WTC11 (cell line): ENCODE data around the gene ABCB8.

Experiments
- ETV6 ChIP-seq: sonication (generic); formaldehyde crosslinking; IDR thresholded peaks from 2 replicates; pipeline ENCODE4 v1.8.1; 2022; ENCODE audit warnings: mild to moderate bottlenecking, missing genetic modification reagents
- SP1 ChIP-seq: sonication (generic); formaldehyde crosslinking; conservative IDR thresholded peaks from 2 replicates; pipeline ENCODE4 v1.8.1; 2022; ENCODE audit warnings: missing genetic modification reagents
- ZNF121 ChIP-seq: sonication (generic); formaldehyde crosslinking; IDR thresholded peaks from 2 replicates; pipeline ENCODE4 v1.8.0; 2023; ENCODE audit warnings: missing genetic modification reagents
- ZNF671 ChIP-seq: fragments of 250-450 bp; sonication (Bioruptor Pico); IDR thresholded peaks from 2 replicates; pipeline ENCODE4 v1.8.0; 2021; ENCODE audit warnings: mild to moderate bottlenecking
- TF ChIP-seq, protein P1 (sequence below): fragments of 200-600 bp; IDR thresholded peaks from 2 replicates; pipeline ENCODE4 v1.8.0; 2022; ENCODE audit warnings: antibody characterized with exemption
- TF ChIP-seq, protein P2 (sequence below): sonication (generic); formaldehyde crosslinking; IDR thresholded peaks from 2 replicates; pipeline ENCODE4 v1.8.0; 2022; ENCODE audit warnings: mild to moderate bottlenecking, missing genetic modification reagents
- TF ChIP-seq, protein P3 (sequence below): fragments of 250-450 bp; sonication (Bioruptor Pico); IDR thresholded peaks from 2 replicates; pipeline ENCODE4 v2.1.2; 2022; ENCODE audit warnings: mild to moderate bottlenecking, moderate library complexity

DNA sequence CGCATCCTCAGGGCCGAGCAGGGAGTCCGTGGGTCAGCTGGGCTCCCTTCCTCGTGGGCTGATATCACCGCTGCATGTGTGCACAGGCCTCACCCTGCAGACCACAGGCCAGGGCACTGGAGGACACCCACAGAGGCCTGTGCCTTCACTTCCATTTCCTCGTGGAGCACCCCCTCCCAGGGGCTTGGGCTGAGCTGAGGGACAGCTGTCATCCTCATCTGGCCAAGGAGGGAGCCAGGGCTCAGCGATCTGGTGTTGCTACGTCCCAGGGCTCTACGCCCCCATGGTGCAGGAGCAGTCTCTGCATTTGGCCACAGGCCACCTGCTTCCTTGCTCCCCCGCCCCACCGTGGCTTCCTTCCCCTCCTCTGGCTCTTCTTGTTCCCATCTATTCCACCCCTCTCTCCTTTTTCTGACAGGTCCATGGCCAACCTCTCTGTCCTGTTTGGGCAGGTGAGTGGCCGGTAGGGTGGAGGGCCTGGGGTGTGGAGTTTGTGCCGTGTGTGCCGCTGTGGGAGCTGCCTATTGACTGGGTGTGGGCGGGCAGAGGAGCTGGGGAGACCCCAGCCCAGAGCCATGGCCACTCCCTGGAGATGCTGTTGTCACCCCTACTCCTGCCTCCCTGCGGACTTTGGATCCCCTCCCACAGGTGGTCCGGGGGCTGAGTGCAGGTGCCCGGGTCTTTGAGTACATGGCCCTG, 11.7 kb downstream of the ABCB8 start:
- TF ChIP-seq, protein P1, sequence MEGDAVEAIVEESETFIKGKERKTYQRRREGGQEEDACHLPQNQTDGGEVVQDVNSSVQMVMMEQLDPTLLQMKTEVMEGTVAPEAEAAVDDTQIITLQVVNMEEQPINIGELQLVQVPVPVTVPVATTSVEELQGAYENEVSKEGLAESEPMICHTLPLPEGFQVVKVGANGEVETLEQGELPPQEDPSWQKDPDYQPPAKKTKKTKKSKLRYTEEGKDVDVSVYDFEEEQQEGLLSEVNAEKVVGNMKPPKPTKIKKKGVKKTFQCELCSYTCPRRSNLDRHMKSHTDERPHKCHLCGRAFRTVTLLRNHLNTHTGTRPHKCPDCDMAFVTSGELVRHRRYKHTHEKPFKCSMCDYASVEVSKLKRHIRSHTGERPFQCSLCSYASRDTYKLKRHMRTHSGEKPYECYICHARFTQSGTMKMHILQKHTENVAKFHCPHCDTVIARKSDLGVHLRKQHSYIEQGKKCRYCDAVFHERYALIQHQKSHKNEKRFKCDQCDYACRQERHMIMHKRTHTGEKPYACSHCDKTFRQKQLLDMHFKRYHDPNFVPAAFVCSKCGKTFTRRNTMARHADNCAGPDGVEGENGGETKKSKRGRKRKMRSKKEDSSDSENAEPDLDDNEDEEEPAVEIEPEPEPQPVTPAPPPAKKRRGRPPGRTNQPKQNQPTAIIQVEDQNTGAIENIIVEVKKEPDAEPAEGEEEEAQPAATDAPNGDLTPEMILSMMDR, result no peak
- TF ChIP-seq ETV6 (no peak), ZNF121 (CRISPR knock-in tag) (no peak), SP1 (CRISPR knock-in tag) (no peak), ZNF671 (CRISPR knock-in tag) (no peak)
- TF ChIP-seq, protein P2, sequence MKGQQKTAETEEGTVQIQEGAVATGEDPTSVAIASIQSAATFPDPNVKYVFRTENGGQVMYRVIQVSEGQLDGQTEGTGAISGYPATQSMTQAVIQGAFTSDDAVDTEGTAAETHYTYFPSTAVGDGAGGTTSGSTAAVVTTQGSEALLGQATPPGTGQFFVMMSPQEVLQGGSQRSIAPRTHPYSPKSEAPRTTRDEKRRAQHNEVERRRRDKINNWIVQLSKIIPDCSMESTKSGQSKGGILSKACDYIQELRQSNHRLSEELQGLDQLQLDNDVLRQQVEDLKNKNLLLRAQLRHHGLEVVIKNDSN (CRISPR knock-in tag), result no peak
- TF ChIP-seq, protein P3, sequence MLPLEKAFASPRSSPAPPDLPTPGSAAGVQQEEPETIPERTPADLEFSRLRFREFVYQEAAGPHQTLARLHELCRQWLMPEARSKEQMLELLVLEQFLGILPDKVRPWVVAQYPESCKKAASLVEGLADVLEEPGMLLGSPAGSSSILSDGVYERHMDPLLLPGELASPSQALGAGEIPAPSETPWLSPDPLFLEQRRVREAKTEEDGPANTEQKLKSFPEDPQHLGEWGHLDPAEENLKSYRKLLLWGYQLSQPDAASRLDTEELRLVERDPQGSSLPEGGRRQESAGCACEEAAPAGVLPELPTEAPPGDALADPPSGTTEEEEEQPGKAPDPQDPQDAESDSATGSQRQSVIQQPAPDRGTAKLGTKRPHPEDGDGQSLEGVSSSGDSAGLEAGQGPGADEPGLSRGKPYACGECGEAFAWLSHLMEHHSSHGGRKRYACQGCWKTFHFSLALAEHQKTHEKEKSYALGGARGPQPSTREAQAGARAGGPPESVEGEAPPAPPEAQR (CRISPR knock-in tag), result no peak
